ENCODE measurements around the gene ZNF467.

ZNF467 gene, protein sequence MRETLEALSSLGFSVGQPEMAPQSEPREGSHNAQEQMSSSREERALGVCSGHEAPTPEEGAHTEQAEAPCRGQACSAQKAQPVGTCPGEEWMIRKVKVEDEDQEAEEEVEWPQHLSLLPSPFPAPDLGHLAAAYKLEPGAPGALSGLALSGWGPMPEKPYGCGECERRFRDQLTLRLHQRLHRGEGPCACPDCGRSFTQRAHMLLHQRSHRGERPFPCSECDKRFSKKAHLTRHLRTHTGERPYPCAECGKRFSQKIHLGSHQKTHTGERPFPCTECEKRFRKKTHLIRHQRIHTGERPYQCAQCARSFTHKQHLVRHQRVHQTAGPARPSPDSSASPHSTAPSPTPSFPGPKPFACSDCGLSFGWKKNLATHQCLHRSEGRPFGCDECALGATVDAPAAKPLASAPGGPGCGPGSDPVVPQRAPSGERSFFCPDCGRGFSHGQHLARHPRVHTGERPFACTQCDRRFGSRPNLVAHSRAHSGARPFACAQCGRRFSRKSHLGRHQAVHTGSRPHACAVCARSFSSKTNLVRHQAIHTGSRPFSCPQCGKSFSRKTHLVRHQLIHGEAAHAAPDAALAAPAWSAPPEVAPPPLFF

DNA sequence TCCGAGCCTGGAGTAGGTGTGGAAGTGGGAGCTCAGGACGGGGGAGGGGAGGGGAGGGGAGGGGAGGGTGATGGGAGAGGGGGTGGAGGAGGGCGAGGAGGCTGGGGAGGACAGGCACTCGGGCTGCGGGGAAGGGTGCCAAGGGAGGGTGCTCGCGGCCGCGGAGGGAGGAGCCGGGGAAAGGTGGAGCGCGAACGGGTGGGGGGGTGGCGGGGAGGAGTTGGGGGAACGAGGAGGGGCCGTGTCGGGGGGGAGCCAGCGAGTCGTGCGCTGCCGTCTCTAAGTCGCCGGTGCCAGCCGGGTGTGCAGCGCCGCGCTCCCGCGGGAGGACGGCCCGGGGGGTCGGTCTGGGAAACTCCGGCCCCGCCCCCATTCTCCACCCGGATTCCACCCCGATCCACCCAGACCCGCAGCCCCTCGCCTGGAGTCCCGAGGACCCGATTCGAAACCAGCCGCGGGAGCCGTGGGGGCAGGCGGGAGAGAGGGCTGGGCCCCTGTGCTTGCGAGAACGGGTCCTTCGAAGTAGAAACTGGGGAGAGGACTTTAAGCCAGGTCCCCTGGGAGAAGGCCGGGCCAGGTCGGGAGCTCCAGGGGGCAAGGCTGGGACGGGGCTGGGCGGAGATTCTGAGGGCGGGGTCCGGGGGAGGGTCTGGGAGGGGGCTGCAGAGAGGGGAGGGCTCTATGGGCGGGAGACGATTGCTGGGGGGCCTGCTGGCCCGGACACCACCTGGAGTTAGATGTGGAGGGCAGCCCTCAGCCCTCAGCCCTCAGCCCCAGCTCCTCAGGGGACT, at the start of gene ZNF467:
ZNF467 (minus strand) TSS at position 143 of the 791 bp plus-strand sequence. CDS start 2,556 bp downstream, outside the sequence.
- H3K27me3 ChIP-seq (ENCODE audit: control insufficient read depth, insufficient read depth, low read length), result peaks cover 49% of the 10 kb centered on the region
- no peaks in the 10 kb centered on the region for H3K36me3 ChIP-seq (ENCODE audit: control insufficient read depth, low read depth, low read length)
- peaks cover 16% of the 10 kb centered on the region for H3K4me1 ChIP-seq (ENCODE audit: control insufficient read depth, low read depth, low read length)
- no peaks in the 10 kb centered on the region for H3K9me3 ChIP-seq (ENCODE audit: control insufficient read depth, low read depth, low read length)
- H3K27ac ChIP-seq (ENCODE audit: low read length), result no peak within 1 kb of the TSS
- H3K9ac ChIP-seq (ENCODE audit: low read length), result no peak within 1 kb of the TSS
- peak within 1 kb of the TSS; percentile 65 for H3K4me3 ChIP-seq (ENCODE audit: low read length)

DNA sequence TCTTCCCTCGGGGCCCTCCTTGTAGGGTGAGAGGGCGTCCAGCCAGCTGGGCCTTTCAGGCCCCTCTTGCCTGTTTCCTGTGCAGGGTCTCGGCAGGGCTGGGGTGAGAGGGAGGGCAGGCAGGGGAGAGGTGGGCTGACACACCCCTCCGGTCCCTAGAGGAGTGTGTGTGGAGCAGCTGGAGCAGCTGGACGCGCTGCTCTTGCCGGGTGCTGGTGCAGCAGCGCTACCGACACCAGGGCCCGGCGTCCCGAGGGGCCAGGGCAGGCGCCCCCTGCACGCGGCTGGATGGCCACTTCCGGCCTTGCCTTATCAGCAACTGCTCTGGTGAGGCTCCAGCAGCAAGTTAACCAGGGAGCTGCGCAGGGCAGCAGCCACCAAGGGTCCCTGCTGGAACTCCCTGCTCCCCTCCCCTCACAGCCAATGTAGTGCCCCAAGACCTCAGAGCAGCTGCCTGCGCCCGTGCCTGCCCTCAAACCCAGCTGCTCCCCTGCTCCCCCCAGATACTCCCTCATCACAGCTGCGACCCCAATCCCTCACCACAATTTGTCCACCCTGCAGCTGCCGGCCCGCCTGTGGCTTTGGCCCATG, 49.1 kb upstream of the ZNF467 start:
- Histone ChIP-seq H3K9me3 (ENCODE audit: control insufficient read depth, low read depth, low read length) (no peaks in the 10 kb centered on the region), H3K27ac (ENCODE audit: low read length) (no peak overlapping the region), H3K4me3 (ENCODE audit: low read length) (no peak overlapping the region), H3K36me3 (ENCODE audit: control insufficient read depth, low read depth, low read length) (no peaks in the 10 kb centered on the region), H3K27me3 (ENCODE audit: control insufficient read depth, insufficient read depth, low read length) (no peaks in the 10 kb centered on the region), H3K9ac (ENCODE audit: low read length) (no peak overlapping the region), H3K4me1 (ENCODE audit: control insufficient read depth, low read depth, low read length) (no peaks in the 10 kb centered on the region)

DNA sequence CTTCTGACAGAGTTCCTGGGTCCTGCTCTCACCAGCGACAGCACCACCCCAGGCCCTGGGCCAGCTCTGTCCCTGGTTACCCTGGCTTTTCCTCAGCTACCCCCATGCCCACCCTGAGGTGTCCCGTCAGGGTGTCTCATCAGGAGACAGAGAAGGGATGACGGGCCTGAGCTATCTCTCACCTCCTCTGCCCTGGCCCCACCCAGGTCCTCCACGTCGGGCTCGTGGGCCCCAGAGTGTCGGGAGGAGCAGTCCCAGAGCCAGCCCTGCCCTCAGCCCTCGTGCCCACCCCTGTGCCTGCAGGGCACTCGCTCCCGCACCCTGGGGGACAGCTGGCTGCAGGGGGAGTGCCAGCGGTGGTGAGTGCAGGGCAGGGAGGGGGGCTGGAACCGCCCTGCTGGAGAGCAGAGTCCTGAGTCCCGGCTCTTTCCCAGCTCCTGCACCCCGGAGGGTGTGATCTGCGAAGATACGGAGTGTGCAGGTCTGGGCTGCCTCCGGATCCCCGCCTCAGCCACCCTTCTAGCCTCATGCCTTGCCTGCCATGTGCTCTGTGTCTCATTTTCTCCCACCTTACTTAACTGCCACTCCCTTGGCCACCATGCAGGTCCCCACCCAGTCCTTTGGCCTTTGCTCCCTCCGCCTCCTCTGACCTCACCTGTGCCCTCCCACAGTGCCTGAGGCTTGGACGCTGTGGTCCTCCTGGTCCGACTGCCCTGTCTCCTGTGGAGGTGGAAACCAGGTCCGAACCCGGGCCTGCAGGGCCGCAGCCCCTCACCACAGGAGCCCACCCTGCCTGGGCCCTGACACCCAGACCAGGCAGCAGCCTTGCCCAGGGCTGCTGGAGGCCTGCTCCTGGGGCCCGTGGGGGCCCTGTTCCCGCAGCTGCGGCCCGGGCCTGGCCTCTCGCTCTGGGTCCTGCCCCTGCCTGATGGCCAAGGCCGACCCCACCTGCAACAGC, 48.1 kb upstream of the ZNF467 start:
- Histone ChIP-seq H3K27me3 (ENCODE audit: control insufficient read depth, insufficient read depth, low read length) (no peaks in the 10 kb centered on the region), H3K4me1 (ENCODE audit: control insufficient read depth, low read depth, low read length) (no peaks in the 10 kb centered on the region), H3K9ac (ENCODE audit: low read length) (no peak overlapping the region), H3K36me3 (ENCODE audit: control insufficient read depth, low read depth, low read length) (no peaks in the 10 kb centered on the region), H3K9me3 (ENCODE audit: control insufficient read depth, low read depth, low read length) (no peaks in the 10 kb centered on the region), H3K27ac (ENCODE audit: low read length) (no peak overlapping the region), H3K4me3 (ENCODE audit: low read length) (no peak overlapping the region)

DNA sequence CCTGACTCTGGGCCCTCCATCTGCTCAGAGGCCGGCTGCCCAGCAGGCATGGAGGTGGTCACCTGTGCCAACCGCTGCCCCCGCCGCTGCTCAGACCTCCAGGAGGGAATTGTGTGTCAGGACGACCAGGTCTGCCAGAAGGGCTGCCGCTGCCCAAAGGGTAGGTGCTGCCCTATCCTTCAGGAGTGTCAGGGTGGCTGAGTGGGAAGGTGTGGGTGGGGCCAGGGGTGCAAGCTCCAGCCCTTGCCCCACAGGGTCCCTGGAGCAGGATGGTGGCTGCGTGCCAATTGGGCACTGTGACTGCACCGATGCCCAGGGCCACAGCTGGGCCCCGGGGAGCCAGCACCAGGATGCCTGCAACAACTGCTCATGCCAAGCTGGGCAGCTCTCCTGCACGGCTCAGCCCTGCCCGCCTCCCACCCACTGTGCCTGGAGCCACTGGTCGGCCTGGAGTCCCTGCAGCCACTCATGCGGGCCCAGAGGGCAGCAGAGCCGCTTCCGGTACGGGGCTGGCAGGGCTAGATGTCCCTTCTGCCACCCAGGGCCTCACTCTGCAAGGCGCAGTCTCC, 47.3 kb upstream of the ZNF467 start:
- H3K9me3 ChIP-seq (ENCODE audit: control insufficient read depth, low read depth, low read length), result no peaks in the 10 kb centered on the region
- no peak overlapping the region for H3K9ac ChIP-seq (ENCODE audit: low read length)
- H3K4me1 ChIP-seq (ENCODE audit: control insufficient read depth, low read depth, low read length), result no peaks in the 10 kb centered on the region
- H3K27me3 ChIP-seq (ENCODE audit: control insufficient read depth, insufficient read depth, low read length), result no peaks in the 10 kb centered on the region
- H3K4me3 ChIP-seq (ENCODE audit: low read length), result no peak overlapping the region
- no peak overlapping the region for H3K27ac ChIP-seq (ENCODE audit: low read length)
- no peaks in the 10 kb centered on the region for H3K36me3 ChIP-seq (ENCODE audit: control insufficient read depth, low read depth, low read length)

DNA sequence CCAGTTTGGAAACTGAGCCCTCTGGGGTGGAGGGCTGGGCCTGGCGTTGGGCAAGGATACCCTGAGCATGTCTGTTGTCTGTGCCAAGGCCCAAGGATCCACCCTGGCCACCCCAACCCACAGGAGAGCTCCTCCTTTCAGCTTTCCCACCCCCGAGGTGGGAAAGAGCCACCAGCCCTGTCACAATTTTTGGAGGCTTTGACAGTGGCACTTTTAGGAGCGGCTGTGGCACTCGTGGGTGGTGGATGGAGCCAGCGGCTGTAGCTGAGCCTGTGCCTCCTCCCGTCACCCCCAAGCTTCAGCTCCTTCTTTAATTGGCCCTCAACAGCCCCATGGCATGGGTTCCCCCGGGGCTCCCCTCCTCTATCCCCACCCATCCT, 46.6 kb upstream of the ZNF467 start:
- H3K36me3 ChIP-seq (ENCODE audit: control insufficient read depth, low read depth, low read length), result no peaks in the 10 kb centered on the region
- H3K27me3 ChIP-seq (ENCODE audit: control insufficient read depth, insufficient read depth, low read length), result no peaks in the 10 kb centered on the region
- H3K4me1 ChIP-seq (ENCODE audit: control insufficient read depth, low read depth, low read length), result no peaks in the 10 kb centered on the region
- no peak overlapping the region for H3K9ac ChIP-seq (ENCODE audit: low read length)
- H3K4me3 ChIP-seq (ENCODE audit: low read length), result no peak overlapping the region
- no peaks in the 10 kb centered on the region for H3K9me3 ChIP-seq (ENCODE audit: control insufficient read depth, low read depth, low read length)
- no peak overlapping the region for H3K27ac ChIP-seq (ENCODE audit: low read length)

DNA sequence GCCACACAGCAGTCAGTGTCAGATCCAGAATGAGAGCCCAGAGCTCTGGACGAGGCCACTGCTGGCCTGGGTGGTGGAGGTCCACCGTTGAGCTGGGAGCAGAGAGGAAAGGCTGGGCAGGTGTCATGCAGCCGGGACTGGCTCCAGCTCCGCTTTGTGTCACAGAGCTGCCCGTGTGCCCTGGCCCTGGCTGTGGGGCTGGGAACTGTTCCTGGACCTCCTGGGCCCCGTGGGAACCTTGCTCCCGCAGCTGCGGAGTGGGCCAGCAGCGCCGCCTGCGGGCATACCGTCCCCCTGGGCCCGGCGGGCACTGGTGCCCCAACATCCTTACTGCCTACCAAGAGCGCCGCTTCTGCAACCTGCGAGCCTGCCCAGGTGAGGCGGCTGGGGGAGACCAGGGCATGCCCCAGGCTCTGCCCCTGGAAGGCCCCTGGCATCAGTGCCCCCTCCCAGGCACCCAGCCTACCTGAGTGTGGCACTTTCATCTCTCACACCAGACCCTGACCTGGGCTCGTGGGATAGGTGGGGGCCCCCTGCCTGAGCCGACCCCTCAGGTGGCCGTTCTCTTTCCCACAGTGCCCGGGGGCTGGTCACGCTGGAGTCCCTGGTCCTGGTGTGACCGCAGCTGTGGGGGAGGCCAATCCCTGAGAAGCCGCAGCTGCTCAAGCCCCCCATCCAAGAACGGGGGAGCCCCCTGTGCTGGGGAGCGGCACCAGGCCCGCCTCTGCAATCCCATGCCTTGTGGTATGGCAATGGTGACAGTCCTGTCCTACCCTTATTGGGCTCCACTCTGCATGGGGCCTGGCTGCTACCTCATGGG, 46.0 kb upstream of the ZNF467 start:
- H3K9me3 ChIP-seq (ENCODE audit: control insufficient read depth, low read depth, low read length), result no peaks in the 10 kb centered on the region
- no peak overlapping the region for H3K4me3 ChIP-seq (ENCODE audit: low read length)
- no peak overlapping the region for H3K27ac ChIP-seq (ENCODE audit: low read length)
- H3K27me3 ChIP-seq (ENCODE audit: control insufficient read depth, insufficient read depth, low read length), result no peaks in the 10 kb centered on the region
- no peaks in the 10 kb centered on the region for H3K4me1 ChIP-seq (ENCODE audit: control insufficient read depth, low read depth, low read length)
- no peak overlapping the region for H3K9ac ChIP-seq (ENCODE audit: low read length)
- no peaks in the 10 kb centered on the region for H3K36me3 ChIP-seq (ENCODE audit: control insufficient read depth, low read depth, low read length)

DNA sequence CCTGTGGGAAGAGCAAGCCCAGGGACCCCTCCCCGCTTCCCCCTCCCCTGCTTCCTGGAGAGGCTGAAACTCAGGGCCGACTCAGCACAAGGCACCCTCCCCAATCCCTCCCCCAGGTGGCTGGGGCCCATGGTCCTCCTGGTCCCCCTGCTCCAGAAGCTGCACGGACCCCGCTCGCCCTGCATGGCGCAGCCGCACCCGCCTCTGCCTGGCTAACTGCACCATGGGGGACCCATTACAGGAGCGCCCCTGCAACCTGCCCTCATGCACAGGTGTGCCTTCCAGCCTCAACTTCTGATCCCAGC, 45.1 kb upstream of the ZNF467 start:
- Histone ChIP-seq H3K9ac (ENCODE audit: low read length) (no peak overlapping the region), H3K4me3 (ENCODE audit: low read length) (no peak overlapping the region), H3K4me1 (ENCODE audit: control insufficient read depth, low read depth, low read length) (no peaks in the 10 kb centered on the region), H3K27ac (ENCODE audit: low read length) (no peak overlapping the region), H3K27me3 (ENCODE audit: control insufficient read depth, insufficient read depth, low read length) (no peaks in the 10 kb centered on the region), H3K9me3 (ENCODE audit: control insufficient read depth, low read depth, low read length) (no peaks in the 10 kb centered on the region), H3K36me3 (ENCODE audit: control insufficient read depth, low read depth, low read length) (no peaks in the 10 kb centered on the region)

DNA sequence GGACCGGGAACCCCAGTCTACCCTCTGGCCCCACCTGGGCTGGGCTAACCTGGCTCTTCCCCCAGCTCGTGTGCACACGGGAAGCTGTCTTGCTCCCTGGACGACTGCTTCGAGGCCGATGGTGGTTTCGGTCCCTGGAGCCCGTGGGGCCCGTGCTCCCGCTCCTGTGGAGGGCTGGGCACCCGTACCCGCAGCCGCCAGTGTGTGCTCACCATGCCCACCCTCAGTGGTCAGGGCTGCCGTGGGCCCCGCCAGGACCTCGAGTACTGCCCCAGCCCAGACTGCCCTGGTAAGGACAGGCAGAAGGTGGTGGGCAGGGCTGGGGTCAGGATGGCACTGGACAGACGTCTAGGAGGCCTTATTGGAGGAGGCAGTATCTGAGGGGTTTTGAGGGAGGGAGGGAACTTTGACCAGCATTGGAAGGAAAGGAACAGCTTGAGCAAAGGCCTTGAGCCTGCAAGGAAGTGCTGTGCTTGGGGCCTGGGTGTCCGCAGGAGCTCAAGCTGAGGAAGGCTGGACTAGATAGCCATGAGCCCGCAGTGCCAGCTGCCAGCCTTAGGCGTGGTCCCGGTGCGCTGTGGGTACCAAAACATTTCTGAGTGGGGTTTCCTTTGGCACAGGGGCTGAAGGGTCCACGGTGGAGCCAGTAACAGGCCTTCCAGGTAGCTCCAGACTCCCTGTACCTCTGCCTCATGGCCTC, 44.6 kb upstream of the ZNF467 start:
- H3K9me3 ChIP-seq (ENCODE audit: control insufficient read depth, low read depth, low read length), result no peaks in the 10 kb centered on the region
- no peak overlapping the region for H3K9ac ChIP-seq (ENCODE audit: low read length)
- no peaks in the 10 kb centered on the region for H3K4me1 ChIP-seq (ENCODE audit: control insufficient read depth, low read depth, low read length)
- H3K27ac ChIP-seq (ENCODE audit: low read length), result no peak overlapping the region
- no peaks in the 10 kb centered on the region for H3K36me3 ChIP-seq (ENCODE audit: control insufficient read depth, low read depth, low read length)
- no peak overlapping the region for H3K4me3 ChIP-seq (ENCODE audit: low read length)
- H3K27me3 ChIP-seq (ENCODE audit: control insufficient read depth, insufficient read depth, low read length), result no peaks in the 10 kb centered on the region

DNA sequence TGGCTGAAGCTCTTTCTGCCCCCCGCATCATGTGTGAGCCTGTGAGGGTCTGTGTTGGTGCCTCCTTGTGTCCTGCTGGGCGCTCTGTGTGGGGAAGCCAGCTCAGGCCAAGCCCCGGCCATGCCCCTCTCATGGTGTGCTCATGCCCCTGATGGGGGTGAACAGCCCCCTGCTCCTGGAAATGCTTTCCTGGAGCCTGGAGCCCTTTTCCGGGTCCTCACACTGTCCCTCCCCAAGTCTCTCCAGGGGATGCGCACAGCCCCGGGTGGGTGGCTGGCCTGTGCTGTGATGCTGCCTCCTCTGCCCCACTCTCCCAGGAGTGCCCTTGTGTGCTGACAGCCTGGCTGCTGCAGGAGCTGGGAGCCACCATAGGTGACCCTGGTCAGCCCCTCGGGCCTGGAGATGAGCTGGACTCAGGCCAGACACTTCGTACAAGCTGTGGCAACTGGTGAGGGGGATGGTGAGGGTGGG, 43.9 kb upstream of the ZNF467 start:
- H3K36me3 ChIP-seq (ENCODE audit: control insufficient read depth, low read depth, low read length), result no peaks in the 10 kb centered on the region
- no peak overlapping the region for H3K4me3 ChIP-seq (ENCODE audit: low read length)
- H3K27ac ChIP-seq (ENCODE audit: low read length), result no peak overlapping the region
- H3K9ac ChIP-seq (ENCODE audit: low read length), result no peak overlapping the region
- H3K4me1 ChIP-seq (ENCODE audit: control insufficient read depth, low read depth, low read length), result no peaks in the 10 kb centered on the region
- H3K27me3 ChIP-seq (ENCODE audit: control insufficient read depth, insufficient read depth, low read length), result no peaks in the 10 kb centered on the region
- no peaks in the 10 kb centered on the region for H3K9me3 ChIP-seq (ENCODE audit: control insufficient read depth, low read depth, low read length)
